Measurements from ENCODE around the gene ANXA5.
A peak's percentile ranks its signal among the peaks of the same experiment; 100 is the strongest.
"Not testable (repeated sequence)": the region's sequence is repeated elsewhere in the genome, so short reads cannot be mapped to it uniquely, and the experiment has no call there.

The ANXA5 gene

DNA sequence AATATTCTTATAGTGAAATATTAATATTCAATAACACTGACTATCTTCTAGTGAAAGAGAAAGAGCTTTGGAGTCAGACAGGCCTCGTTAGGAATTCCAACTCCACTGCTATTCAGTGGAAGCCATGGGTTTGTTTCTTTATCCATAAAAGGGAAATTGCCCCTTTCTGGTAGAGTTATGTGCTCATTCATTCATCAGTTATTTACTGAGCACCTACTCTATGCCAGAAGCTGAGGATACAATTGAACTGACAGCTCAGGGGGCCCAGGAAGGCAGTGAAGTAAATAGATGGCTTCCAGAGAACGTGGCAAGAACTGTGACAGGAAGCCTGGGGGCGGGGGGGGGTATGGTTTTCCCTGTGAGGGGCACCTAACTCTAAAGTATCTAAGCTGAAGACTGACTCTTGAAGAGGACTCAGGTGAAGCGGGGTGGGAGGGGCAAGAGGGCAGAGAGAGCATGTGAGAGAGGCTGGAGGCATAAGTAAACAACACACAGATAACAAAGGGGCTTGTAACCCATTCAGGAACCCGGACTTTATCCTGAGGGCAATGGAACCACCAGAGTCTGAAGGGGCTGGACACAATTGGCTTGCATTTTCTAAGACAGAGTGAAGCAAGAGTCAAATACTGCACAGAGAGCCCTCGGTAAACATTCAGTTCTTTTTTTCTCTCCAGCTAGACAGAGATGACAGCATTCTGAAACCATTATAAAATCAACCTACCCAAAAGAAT, 20.3 kb downstream of the ANXA5 start:
- DNase-seq: no peak

DNA sequence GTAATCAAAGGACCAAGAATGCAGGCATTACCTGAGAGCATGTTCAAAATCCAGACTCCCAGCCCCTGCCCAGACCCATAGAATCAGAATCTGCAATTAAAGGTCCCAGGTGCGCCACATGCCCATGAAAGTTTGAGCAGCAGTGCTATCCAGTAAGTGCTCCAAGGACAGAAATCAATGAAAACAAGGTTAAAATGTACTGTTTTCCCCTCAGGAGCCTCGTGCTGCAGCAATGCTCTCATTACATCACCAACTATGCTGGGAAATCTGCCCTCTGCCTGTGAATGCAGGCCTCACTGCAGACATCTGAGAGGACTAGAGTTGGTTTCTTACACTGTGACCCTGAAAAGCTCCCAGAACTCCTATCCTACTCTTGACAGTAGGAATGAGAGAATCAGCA, 21.1 kb downstream of the ANXA5 start:
- no peak for DNase-seq

DNA sequence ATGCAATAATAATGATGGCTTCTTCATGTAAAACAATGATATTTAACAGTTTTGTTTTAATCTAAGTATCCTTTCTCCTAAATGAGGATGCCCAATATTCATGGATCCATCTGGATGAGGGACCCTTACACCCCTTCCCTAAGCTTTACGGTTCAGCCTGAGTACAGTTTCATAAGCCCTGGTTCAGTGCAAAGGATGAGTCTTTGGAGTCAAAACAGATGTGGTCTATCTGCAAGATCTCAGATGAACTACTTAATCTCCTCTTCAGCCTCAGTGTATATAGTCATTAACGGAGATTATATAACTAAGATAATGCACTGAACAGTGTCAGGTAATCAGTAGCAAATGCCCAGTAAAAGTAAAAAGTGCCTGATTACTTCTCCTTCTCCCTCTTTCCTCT, 22.1 kb downstream of the ANXA5 start:
- DNase-seq: no peak

DNA sequence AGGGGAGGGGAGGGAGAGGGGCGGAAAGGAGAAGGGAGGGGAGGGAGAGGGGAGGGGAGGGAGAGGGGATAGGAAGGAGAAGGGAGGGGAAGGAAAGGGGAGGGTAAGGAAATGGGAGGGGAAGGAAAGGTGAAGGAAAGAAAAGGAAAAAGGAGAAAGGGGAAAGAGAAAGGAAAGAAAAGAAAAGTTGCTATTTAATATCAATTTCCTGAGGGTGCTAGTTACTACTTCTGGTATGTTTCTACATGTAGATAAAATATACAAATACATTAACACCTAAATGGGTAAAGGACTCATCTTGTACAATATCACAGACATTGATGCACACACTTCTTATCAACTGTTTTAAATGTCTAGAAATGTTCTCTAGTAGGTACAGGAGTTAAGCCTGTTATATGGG, 22.6 kb downstream of the ANXA5 start:
- DNase-seq: no peak

DNA sequence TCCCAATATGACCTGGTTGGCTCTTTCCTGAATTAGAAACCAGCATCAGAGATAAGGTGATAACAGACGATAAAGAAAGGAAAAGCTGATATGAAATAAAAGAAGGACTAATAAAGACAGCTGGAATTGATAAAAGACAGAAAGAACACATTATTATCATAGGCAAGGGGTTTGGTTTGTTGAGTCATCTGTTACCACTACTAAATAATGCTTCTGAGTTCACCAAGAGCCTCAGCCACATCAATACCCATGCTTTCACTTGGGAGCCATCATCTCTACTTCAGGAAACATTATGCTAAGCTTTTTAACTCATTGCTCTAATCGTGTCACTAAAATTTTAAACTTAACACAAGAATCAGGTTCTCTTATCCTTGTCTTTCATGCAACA, 27.6 kb downstream of the ANXA5 start:
- DNase-seq: no peak

DNA sequence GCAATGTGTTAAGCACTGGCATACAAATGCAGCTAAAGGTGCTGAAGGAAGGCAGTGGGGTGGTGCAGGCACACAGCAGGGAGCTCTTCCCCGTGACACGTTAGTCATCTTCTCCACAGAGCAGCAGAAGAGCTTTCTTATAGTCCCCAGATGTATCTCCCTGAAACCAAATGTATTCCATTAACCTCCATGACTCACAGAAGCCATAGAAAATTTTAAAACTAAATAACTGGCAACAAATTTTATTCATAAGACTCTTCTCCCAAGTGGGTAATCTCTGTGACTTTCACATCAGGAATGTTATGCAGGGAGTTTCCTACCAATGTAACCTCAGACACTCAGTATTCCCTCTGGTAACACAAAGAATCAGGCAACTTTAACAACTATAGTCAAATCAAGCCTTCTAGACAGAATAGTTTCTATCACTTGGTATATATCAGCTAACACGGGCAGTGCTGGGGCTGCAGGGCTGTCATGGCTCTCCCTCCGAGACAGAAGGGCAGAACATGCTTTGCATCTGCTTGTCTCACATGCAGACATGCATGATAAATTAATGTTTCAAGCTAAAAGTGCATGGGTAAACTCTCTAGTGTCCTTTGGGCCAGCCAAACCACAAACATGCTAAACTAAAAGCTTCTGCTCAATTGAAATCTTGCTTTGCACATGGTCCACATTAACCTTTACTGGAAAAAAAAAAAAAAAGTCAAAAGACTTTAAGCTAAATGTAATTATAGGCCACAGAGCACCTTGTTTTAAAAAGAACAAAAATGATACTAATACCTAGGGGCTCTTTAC, 28.2 kb downstream of the ANXA5 start:
- no peak for DNase-seq

DNA sequence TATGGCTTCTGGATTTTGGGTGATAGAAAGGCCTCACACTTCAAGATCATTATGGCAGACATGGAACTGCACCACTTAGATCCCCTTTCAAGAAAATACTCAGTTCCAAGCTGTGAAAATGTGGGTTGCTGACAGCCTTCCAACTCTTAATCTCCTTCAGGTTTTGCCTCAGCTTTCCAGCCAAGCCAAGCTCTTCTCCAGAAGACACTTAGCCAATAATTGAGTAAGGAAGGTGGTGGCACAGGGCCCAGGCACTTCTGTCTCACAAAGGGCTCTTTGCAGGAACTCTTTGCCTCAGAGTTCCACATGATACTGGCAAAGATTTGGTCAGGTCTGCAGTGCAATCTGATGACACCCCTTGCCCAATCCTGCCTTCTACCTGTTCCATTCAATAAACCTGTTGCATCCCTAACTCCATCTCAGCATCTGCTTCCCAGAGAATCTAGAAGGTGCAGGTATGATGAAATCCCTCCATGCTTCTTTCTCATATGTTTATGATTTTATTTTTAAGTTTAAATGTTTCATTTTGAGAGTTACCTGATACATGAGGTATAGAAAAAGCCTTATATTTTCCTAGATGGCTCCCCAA, 30.6 kb downstream of the ANXA5 start:
- no peak for DNase-seq

DNA sequence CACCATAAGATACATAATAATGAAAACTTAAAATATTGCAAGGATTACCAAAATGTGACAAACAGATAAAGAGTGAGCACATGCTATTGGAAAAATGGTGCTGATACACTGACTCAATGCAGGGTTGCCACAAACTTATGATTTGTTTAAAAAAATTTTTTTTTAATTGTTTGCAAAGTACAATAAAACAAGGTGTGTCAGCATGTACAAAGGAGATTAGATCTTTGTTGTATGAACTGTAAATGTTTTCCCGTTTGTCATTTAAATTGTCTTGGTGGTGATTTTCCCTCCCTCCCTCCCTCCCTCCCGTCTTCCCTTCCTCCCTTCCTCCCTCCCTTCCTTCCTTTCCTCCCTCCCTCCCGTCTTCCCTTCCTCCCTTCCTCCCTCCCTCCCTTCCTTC, 31.4 kb downstream of the ANXA5 start:
- DNase-seq: no peak

DNA sequence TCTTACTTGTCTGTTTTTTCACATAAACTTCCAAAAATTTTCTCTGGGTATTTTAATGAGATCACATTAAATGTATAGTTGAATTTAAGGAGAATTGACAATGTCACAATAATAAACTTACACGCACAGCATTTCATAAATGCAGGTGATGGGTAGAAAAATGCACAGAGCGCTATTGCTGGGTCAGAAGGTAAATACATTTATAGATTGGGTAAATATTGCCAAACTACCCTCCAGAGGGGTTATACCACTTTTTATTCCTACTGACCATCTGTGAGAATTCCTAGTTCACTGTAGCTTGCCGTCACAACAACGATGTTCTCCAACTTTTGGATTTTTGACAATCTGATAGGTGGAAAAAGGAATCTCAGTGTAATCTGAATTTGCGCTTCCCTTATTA, 34.6 kb downstream of the ANXA5 start:
- no peak for DNase-seq

DNA sequence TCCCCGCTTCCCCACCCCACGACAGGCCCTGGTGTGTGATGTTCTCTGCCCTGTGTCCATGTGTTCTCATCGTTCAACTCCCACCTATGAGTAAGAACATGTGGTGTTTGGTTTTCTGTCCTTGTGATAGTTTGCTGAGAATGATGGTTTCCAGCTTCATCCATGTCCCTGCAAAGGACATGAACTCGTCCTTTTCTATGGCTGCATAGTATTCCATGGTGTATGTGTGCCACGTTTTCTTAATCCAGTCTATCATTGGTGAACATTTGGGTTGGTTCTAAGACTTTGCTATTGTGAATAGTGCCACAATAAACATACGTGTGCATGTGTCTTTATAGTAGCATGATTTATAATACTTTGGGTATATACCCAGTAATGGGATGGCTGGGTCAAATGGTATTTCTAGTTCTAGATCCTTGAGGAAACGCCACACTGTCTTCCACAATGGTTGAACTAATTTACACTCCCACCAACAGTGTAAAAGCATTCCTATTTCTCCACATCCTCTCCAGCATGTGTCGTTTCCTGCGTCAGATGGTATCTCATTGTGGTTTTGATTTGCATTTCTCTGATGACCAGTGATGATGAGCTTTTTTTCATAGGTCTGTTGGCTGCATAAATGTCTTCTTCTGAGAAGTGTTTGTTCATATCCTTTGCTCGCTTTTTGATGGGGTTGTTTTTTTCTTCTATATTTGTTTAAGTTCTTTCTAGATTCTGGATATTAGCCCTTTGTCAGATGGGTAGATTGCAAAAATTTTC, 36.4 kb downstream of the ANXA5 start:
- DNase-seq: not testable (repeated sequence)

DNA sequence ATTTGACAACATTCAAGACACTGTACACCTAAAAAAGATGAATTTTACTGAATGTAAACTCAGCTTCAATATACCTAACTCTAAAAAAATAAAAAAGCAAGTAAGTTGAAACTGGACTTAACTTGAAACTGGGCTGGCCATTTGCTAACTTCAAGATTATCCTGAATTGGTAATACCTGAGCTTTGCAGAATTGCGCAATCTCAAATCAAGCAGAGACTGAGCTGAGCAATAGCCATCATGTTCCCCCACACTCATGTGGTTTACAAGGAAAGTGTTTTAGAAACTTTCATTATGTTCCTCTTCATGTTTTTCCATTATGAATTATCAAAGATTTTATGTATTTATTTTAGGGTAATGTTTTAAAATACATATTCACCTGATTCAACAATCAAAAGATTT, 38.7 kb downstream of the ANXA5 start:
- no peak for DNase-seq

DNA sequence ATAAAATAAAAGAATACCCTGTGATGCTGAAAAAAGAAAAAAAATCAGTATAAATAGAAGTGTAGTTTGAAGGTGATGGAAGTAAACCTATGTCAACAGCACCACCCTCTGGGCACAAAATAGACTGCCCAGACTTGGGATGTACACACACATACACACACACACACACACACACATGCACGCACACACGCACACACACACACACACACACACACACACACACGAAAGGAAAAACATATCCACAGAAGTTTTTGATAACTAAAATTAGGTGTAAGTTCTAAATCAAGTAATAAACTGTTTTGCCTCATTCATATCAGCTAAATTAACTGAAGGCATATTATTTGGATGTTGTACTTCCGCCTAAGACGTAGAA, 40.5 kb downstream of the ANXA5 start:
- DNase-seq: peak; percentile 8

DNA sequence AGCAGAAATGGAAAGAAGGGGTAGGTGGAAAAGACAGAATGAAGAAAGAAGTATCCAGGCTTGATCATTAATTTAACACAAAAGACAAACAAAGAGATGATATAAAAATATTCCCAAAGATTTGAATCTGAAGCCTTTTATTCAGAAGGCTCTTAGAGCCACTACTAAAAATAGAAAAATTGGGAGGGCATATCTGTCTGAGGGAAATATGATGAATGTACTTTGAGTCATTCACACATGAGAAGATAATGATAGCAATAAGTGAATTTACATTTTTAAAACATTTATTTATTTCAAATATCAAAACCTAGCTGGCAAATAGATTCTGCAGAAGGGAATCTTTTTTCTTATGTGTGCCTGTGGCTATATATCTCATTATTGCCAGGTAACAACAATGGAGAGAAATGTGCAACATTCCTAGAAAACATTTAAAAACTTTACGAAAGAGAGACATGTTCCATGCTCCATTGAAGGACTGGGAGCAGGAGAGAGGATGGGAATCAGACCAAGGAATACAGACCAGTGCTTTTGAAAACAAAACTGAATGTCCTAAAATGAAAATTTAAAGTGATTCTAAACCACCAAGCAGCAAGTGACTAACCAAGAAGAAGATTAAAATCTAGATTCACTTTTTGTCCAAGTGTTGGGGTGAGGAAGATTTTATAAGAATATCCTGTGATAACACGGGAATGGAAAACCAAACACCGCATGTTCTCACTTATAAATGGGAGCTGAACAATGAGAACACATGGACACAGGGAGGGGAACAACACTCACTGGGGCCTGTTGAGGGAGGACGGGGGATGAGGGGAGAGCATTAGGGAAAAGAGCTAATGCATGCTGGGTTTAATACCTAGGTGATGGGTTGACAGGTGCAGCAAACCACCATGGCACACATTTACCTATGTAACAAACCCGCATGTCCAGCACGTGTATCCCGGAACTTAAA, 41.2 kb downstream of the ANXA5 start:
- DNase-seq: no peak

DNA sequence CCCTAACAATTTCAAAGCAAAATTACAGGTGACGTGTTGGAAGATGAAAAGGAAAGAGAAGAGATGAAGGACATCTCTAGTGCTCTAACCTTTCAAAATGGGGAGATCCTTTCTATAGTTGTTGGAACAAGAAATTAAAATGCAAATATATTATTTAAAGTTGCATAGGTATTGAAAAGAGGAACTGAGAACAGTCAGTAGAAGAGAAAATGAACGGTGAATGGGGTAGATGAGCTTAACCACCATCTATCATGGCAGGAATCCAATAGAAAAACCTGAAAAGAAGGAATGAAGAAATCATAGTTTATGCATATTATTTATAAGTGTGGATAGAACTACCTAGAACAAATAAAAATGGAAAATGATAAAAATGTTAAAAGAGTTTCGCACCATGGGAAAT, 42.0 kb downstream of the ANXA5 start:
- DNase-seq: no peak

DNA sequence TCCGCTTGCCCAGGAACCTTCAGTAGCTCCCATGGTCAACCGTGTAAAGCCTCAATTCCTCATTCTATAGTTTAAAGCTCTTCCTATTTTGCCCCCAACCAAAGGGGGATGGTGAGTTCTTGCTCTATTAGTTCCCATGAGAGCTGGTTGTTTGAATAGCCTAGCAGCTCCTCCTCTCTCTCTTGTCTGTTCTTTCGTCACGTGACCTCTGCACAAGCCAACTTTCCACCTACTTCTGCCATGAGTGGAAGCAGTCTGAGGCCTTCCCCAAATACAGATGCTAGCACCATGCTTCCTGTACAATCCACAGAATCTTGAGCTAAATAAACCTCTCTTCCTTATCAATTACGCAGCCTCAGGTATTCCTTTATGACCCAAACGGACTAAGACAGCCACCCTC, 42.8 kb downstream of the ANXA5 start:
- DNase-seq: no peak

DNA sequence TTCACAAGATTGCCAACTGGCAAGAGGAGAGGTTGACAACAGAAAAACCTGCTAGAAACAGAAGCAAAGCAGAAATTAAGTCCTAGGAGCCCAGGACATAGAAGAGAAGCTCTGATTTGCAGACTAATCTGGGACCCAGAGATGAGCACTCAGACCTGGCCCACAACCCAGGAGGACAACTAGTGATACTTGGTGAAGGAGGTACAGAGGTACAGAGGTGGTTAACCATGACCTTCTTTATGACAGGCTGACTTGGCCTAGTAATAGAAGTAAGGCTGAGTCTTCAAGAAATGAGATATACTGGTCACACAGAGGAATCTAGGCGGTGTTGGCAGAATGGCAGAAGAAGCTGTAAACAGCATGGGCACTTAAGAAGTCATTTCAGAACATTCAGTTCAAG, 43.6 kb downstream of the ANXA5 start:
- no peak for DNase-seq

DNA sequence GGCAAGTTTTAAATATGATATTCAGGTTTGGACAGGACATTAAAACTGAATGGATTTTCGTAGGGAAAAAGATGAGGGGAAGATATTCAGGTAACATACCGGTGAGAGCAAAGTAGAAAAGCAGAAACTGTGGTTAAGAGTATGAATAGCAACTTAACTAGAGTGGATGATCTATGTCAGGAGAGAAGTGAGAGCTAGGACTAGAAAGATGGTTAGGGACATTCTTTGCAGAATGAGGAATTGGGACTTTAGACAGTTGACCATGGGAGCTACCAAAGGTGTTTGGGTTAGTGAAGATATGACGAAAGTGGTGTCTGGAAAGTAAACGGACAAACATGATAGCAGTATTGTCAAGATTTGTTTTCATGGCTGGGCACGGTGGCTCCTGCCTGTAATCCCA, 45.2 kb downstream of the ANXA5 start:
- no peak for DNase-seq

DNA sequence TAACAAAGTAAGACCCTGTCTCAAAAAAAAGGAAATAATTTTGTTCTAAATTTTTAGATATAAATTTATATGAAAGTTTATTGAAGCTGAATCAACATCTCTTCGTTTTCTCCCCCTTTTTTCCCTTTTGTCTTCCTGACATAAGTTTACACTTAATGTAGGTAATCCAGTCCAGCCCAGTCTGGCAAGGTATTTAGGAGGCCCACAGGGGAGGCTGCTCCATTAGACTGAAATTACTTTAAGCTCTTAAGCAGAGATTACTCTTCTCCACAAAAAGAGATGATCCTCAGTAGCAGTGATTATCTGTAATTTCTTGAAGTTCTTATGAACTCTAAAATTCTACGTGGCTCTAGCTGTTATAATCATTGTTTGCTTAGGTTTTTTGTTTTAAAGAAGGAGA, 46.0 kb downstream of the ANXA5 start:
- no peak for DNase-seq

DNA sequence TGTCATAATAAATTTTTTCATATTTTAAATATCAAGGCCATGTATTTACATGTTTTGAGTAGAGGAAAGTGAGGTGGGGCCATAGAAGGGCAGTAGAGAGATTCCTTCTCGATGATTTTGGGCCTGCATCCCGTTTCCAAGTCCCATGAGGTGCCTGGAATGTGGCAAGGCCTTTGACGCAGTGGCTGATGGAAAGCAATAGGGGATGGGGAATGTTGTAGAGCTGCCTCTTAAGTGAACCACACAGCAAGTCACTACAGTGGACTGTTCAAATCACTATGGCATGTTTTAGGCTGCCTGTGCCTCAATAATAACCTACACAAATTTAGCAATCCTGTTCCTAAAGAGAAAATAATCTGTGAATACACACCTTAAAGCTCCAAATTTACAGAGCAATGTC, 48.3 kb downstream of the ANXA5 start:
- no peak for DNase-seq

DNA sequence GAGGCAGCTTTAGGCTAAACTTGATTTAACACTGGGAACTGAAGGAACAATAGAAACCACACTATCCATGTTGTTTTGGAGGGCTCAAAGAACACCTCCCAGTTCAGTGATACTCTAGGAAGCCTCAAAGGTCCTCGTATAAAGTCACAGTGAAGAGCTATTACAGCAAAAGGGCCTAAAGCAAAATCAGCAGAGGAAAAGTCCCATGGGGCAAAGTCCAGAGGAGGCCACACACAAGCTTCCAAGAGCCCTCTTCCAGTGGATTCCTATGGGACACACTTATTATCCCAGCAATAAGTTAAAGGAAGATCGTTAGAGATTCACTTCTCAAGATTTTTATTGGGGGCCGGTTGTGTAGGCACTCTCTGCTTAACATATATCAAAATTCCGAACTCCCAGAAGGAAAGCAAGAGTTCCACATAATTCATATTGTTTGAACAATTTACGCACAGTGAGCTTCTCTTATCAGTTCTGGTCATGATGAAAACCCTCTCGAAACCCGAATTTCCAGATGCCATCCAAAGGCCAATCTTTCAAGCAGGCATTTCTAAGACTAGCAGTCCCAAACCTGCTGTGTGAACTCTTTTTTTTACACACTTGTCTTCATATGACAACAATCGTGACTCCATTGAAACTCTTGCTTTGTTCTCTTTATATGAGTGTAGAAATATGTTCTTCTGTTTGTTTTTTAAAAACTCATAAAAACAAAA, 53.7 kb downstream of the ANXA5 start:
- DNase-seq: no peak

DNA sequence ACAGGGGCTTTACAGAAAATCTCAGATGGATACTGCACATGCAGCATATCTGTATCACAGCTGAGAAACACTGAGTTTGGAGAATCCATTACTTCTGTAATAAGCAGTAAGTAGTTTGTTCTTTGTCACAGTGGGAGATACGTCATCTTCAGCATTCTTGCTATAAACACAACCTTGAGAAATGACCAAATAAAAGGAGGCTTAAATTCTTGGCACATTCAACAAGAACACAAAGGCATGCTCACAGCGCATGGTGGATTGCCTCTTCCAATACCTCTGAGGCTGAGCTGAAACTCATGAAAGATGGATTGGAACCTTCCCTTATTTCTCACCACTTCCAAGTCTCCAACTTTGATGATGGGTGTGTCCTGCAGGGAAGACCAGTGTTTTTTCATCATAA, 54.5 kb downstream of the ANXA5 start:
- no peak for DNase-seq

DNA sequence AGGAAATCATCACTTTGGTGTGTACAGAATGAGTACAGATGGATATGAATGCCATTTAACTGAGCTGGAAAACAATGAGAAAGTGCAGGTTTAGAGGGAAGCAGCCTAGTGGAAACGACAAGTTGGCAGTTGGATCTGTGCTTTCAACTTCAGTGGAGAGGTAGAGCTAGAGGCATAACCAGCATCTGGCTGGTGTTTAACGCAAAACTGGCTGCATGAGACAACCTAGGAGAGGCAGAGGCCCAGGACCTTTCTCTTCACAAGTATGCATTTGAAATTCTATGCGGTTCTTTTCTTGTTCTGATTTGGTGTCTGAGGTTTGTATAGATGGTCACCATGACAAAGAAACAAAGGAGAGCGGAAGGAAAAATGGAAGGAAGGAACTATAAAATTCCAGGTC, 63.1 kb downstream of the ANXA5 start:
- DNase-seq: no peak
